Gastroesophageal sphincter (tissue), 4 donors: Measurements from ENCODE around the gene ALK. TPM values are rescaled to one million over a fixed set of nuclear protein-coding genes. Genes with fewer than 3 reads are reported as not detected.

ENCODE experiments used
- ATAC-seq: fragments of 150-250 bp; one replicate; pipeline ENCODE4 v1.9.1; 2016; ENCODE audit warnings: mild to moderate bottlenecking, moderate library complexity
- H3K27ac ChIP-seq, 4 donors: fragments of 200-600 bp; sonication (generic) in 3 of 4; 1 replicate in 3 of 4; 2 replicates in 1 of 4; pipeline ENCODE4 v1.5.1; 2016 to 2019
- H3K27me3 ChIP-seq: fragments of 200-600 bp; sonication (generic); one replicate; pipeline ENCODE4 v1.5.1; 2019
- H3K36me3 ChIP-seq, 2 donors: fragments of 200-600 bp; sonication (generic); one replicate each; pipeline ENCODE4 v1.5.1; 2019; ENCODE audit warnings: control low read depth in 1 of 2
- H3K4me1 ChIP-seq, 3 donors: fragments of 200-600 bp; sonication (generic); 1 replicate in 2 of 3; 2 replicates in 1 of 3; pipeline ENCODE4 v1.5.1; 2016 to 2019; ENCODE audit warnings: control low read depth in 2 of 3
- H3K4me3 ChIP-seq, 2 donors: fragments of 200-600 bp; sonication (generic); one replicate each; pipeline ENCODE4 v1.5.1; 2019; ENCODE audit warnings: mild to moderate bottlenecking in 1 of 2, moderate library complexity in 1 of 2
- H3K9me3 ChIP-seq, 3 donors: fragments of 200-600 bp; sonication (generic); one replicate each; pipeline ENCODE4 v1.5.1; 2017 to 2019; ENCODE audit warnings: control low read depth in 2 of 3
- EP300 ChIP-seq: sonication (generic); formaldehyde crosslinking; IDR thresholded peaks from one replicate; pipeline ENCODE4 v1.6.1; 2017; ENCODE audit warnings: antibody characterized with exemption, mild to moderate bottlenecking
- POLR2A ChIP-seq, 2 donors: fragments of 450-650 bp; IDR thresholded peaks; one replicate each; pipeline ENCODE4 v1.6.1; 2017; ENCODE audit warnings: antibody characterized with exemption in 2 of 2, mild to moderate bottlenecking in 2 of 2, moderate library complexity in 1 of 2
- POLR2AphosphoS5 ChIP-seq: sonication (generic); formaldehyde crosslinking; IDR thresholded peaks from one replicate; pipeline ENCODE4 v1.6.1; 2017; ENCODE audit warnings: antibody characterized with exemption
- whole genome bisulfite sequencing, 2 donors: methylation state at CpG; one replicate each; pipeline ENCODE4 v1.1.5; 2018; ENCODE audit warnings: low coverage in 1 of 2; 5-methylcytosine and 5-hydroxymethylcytosine counted together
- total RNA-seq, 4 donors: library from RNA; depleted of rRNA; stranded (reverse); fragments of >200 nt; gene quantifications; one replicate each; pipeline ENCODE4 v1.1.0, GENCODE V29; 2016
- TF ChIP-seq, protein P1 (sequence below), 4 experiments: fragments of 200-600 bp in 2 of 4; fragments of 450-650 bp in 2 of 4; sonication (generic) in 1 of 4; IDR thresholded peaks; one replicate each; pipeline ENCODE4 v1.5.1; 2017 to 2019; ENCODE audit warnings: antibody characterized with exemption in 4 of 4, mild to moderate bottlenecking in 2 of 4, moderate library complexity in 2 of 4

ALK gene
- total RNA-seq, 4 donors from 2014 or later, result 0.94 to 1.6 (median 1.1) TPM

DNA sequence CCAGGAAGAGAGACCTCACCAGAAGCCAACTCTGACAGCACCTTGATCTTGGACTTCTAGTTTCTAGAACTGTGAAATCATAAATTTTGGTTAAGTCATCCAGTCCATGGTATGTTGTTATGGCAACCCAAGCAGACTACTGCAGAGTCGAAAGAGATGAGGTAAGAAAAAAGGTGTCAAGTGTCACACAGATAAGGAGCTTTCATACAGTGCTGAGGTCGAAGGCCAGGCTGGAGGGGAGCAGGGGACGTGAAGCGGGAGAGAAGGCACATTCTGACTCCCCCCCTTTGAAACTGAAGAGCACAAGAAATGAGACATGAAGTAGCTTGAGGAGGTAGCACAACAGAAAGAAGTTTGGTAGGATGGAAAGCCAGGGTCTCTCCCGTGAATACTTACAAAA, 110.4 kb downstream of the ALK start:
- Histone ChIP-seq H3K4me3 (no peak overlapping the region), H3K27ac (no peak overlapping the region), H3K27me3 (no peaks in the 10 kb centered on the region), H3K36me3 (no peaks in the 10 kb centered on the region), H3K9me3 (no peaks in the 10 kb centered on the region), H3K4me1 (peaks cover 0 to 8% (median 0%) of the 10 kb centered on the region in 3 donors)
- 29 to 33% methylated on average over 3 to 4 of the region's 5 CpGs for WGBS, 2 donors
- no peak for ATAC-seq
- TF ChIP-seq, protein P1, sequence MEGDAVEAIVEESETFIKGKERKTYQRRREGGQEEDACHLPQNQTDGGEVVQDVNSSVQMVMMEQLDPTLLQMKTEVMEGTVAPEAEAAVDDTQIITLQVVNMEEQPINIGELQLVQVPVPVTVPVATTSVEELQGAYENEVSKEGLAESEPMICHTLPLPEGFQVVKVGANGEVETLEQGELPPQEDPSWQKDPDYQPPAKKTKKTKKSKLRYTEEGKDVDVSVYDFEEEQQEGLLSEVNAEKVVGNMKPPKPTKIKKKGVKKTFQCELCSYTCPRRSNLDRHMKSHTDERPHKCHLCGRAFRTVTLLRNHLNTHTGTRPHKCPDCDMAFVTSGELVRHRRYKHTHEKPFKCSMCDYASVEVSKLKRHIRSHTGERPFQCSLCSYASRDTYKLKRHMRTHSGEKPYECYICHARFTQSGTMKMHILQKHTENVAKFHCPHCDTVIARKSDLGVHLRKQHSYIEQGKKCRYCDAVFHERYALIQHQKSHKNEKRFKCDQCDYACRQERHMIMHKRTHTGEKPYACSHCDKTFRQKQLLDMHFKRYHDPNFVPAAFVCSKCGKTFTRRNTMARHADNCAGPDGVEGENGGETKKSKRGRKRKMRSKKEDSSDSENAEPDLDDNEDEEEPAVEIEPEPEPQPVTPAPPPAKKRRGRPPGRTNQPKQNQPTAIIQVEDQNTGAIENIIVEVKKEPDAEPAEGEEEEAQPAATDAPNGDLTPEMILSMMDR (IDR thresholded peaks at IDR 0.05), result no peak
- TF ChIP-seq EP300 (no peak), POLR2AphosphoS5 (no peak), POLR2A (IDR thresholded peaks at IDR 0.05) (no peak)

DNA sequence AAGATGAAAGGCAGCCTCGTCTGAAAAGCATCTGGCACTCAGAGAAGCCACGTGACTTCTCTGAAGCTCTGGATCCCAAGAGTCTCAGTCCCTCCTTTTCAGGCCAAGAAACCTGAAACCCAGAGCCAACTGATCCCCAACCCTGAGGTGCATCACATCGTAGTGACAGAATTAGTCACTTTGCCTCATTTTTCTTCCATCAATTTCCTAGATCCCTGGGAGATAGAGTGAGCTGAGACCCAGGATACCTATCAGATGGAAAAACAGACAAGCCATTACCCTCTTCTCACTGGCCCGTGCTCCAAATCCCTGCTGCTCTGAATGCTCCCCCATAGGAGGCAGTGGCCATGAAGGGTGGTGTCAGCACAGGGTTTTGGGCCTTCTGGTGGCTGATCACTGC, 113.1 kb downstream of the ALK start:
- Histone ChIP-seq H3K4me3 (no peak overlapping the region), H3K4me1 (peaks cover 0 to 3% (median 0%) of the 10 kb centered on the region in 3 donors), H3K9me3 (no peaks in the 10 kb centered on the region), H3K36me3 (no peaks in the 10 kb centered on the region), H3K27me3 (no peaks in the 10 kb centered on the region), H3K27ac (no peak overlapping the region)
- TF ChIP-seq POLR2A (IDR thresholded peaks at IDR 0.05), result no peak
- TF ChIP-seq POLR2AphosphoS5, result no peak
- no peak for TF ChIP-seq EP300
- TF ChIP-seq, protein P1 (IDR thresholded peaks at IDR 0.05), result no peak
- no peak for ATAC-seq
- WGBS, 2 donors, result 50 to 61% methylated on average over 1 to 3 of the region's 4 CpGs

DNA sequence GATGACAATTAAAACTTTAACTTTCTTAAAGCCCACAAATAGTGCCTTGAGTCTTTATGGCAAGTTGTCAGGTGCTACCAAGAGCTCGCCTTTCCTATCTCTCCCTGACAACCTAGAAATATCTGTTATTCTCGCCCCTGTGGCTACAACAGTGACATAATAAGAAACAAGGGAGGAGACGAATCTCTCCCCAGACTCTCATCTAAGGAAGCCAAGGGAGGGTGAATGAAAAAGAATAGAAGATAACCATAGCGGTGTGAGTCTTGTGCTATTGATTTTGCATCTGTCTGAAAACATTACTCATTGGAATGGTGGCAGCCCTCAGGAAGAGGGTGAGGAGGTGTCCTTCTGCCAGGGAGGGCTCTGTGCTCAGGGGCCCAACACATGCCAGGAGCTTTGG, 114.3 kb downstream of the ALK start:
- ATAC-seq, result no peak
- H3K36me3 ChIP-seq, result no peaks in the 10 kb centered on the region

GRCh38 chr2:29806461-29806860, 114.9 kb downstream of the ALK start:
- no peak overlapping the region for H3K27ac ChIP-seq
- WGBS, 2 donors, result 78 to 91% methylated on average over 4 to 5 of the region's 5 CpGs
- TF ChIP-seq POLR2AphosphoS5 (no peak), POLR2A (IDR thresholded peaks at IDR 0.05) (no peak), EP300 (no peak)
- TF ChIP-seq, protein P1 (IDR thresholded peaks at IDR 0.05), result no peak
- no peaks in the 10 kb centered on the region for H3K36me3 ChIP-seq
- peaks cover 0 to 11% (median 0%) of the 10 kb centered on the region in 3 donors for H3K4me1 ChIP-seq
- no peak overlapping the region for H3K4me3 ChIP-seq
- ATAC-seq, result no peak
- H3K27me3 ChIP-seq, result no peaks in the 10 kb centered on the region
- no peaks in the 10 kb centered on the region for H3K9me3 ChIP-seq

More for the DNA sequence above, 114.3 kb downstream of the ALK start:
- H3K9me3 ChIP-seq, result no peaks in the 10 kb centered on the region
- 55 to 56% methylated on average over 3 to 4 of the region's 4 CpGs for WGBS, 2 donors
- peaks cover 0 to 11% (median 0%) of the 10 kb centered on the region in 3 donors for H3K4me1 ChIP-seq
- TF ChIP-seq EP300 (no peak), POLR2AphosphoS5 (no peak), POLR2A (IDR thresholded peaks at IDR 0.05) (no peak)
- TF ChIP-seq, protein P1 (IDR thresholded peaks at IDR 0.05), result no peak
- H3K27ac ChIP-seq, result no peak overlapping the region
- no peak overlapping the region for H3K4me3 ChIP-seq
- H3K27me3 ChIP-seq, result no peaks in the 10 kb centered on the region

GRCh38 chr2:29804671-29805070, 116.7 kb downstream of the ALK start:
- H3K9me3 ChIP-seq, result no peaks in the 10 kb centered on the region
- no peak overlapping the region for H3K27ac ChIP-seq
- H3K4me1 ChIP-seq, result peaks cover 0 to 11% (median 0%) of the 10 kb centered on the region in 3 donors
- TF ChIP-seq POLR2AphosphoS5 (no peak), POLR2A (IDR thresholded peaks at IDR 0.05) (no peak), EP300 (no peak)
- TF ChIP-seq, protein P1 (IDR thresholded peaks at IDR 0.05), result no peak
- WGBS, 2 donors, result 79 to 83% methylated on average over 3 of the region's 3 CpGs
- H3K36me3 ChIP-seq, result no peaks in the 10 kb centered on the region
- ATAC-seq, result no peak
- H3K27me3 ChIP-seq, result peaks cover 3% of the 10 kb centered on the region
- H3K4me3 ChIP-seq, result no peak overlapping the region
